Endothelial cell of umbilical vein (primary cell): ENCODE measurements around the gene RHEBL1. TPM values are rescaled to one million over a fixed set of nuclear protein-coding genes. Genes with fewer than 3 reads are reported as not detected.

Experiments
- BruUV-seq: library from RNA; stranded (reverse); fragments of 400-500 nt; replicated peaks from 2 replicates; lab custom pipeline; 2021; lab: Mats Ljungman, UMichigan
- CTCF ChIA-PET: fragments of 300-600, 350-600 bp; sonication (Branson Sonifier 250); formaldehyde crosslinking; loops from one replicate; lab custom pipeline; 2021; ENCODE audit warnings: antibody characterized with exemption, inconsistent platforms; lab: Charles Lee
- POLR2A ChIA-PET: fragments of 300-600, 350-600 bp; sonication (Branson Sonifier 250); formaldehyde crosslinking; loops from one replicate; lab custom pipeline; 2021; ENCODE audit warnings: antibody characterized with exemption, inconsistent platforms; lab: Charles Lee
- DNase-seq: peaks from one replicate; pipeline ENCODE4 v3.0.0-alpha.2; 2011; ENCODE audit warnings: low read depth, low spot score
- FAIRE-seq: peaks from 2 replicates; lab custom pipeline; 2011; peaks lifted over from hg19 to GRCh38; lab: Jason Lieb, UNC
- H2AFZ ChIP-seq: 2 replicates; pipeline ENCODE4 v1.6.0; 2012; ENCODE audit warnings: low read depth, low read length, control low read depth, inconsistent platforms
- H3K27ac ChIP-seq: 2 replicates; pipeline ENCODE4 v1.5.1; 2011; ENCODE audit warnings: low read depth, mild to moderate bottlenecking, control low read depth, low read length, moderate library complexity; ENCODE audit not compliant: insufficient read depth
- H3K27me3 ChIP-seq, 2 experiments: 2 replicates each; pipeline versions ENCODE4 v1.6.0 to v1.6.1; 2011; ENCODE audit warnings: low read length in 2 of 2, mixed read lengths in 1 of 2; ENCODE audit not compliant: control insufficient read depth in 2 of 2, insufficient read depth in 2 of 2
- H3K36me3 ChIP-seq, 2 experiments: 2 replicates in 1 of 2; 3 replicates in 1 of 2; pipeline ENCODE4 v1.5.1; 2011; ENCODE audit warnings: low read length in 2 of 2, mild to moderate bottlenecking in 1 of 2, moderate library complexity in 1 of 2; ENCODE audit not compliant: control insufficient read depth in 2 of 2, insufficient read depth in 2 of 2; ENCODE audit errors: extremely low read depth in 1 of 2
- H3K4me1 ChIP-seq: 3 replicates; pipeline ENCODE4 v1.5.1; 2011; ENCODE audit warnings: mild to moderate bottlenecking, low read length; ENCODE audit not compliant: control insufficient read depth, insufficient read depth; ENCODE audit errors: extremely low read depth
- H3K4me2 ChIP-seq: 2 replicates; pipeline ENCODE4 v1.6.1; 2011; ENCODE audit warnings: low read length, control low read depth, mixed read lengths; ENCODE audit not compliant: insufficient read depth
- H3K4me3 ChIP-seq, 3 experiments: fragments of 200-600 bp in 1 of 3; sonication (generic), shearing (Covaris generic) in 1 of 3; replicated peaks in 1 of 3; 2 replicates each; pipeline ENCODE4 v1.5.1; 2011 to 2016; ENCODE audit warnings: control low read depth in 3 of 3, low read length in 3 of 3, mild to moderate bottlenecking in 2 of 3, inconsistent platforms in 1 of 3, low read depth in 1 of 3, moderate library complexity in 1 of 3; ENCODE audit not compliant: insufficient read depth in 1 of 3
- H3K79me2 ChIP-seq: 2 replicates; pipeline ENCODE4 v1.6.0; 2012; ENCODE audit warnings: low read length, inconsistent platforms; ENCODE audit not compliant: control insufficient read depth, insufficient read depth
- H3K9ac ChIP-seq: replicated peaks from 2 replicates; pipeline ENCODE3; 2011; ENCODE audit warnings: low read length, control low read depth; ENCODE audit not compliant: insufficient read depth; ENCODE audit errors: extremely low read depth
- H3K9me1 ChIP-seq: replicated peaks from 3 replicates; pipeline ENCODE4 v1.6.0; 2011; ENCODE audit warnings: mild to moderate bottlenecking, low read length; ENCODE audit not compliant: control insufficient read depth, insufficient read depth; ENCODE audit errors: extremely low read depth
- H3K9me3 ChIP-seq: replicated peaks from 2 replicates; pipeline ENCODE4 v1.5.1; 2012; ENCODE audit warnings: low read length, inconsistent platforms; ENCODE audit not compliant: control insufficient read depth, insufficient read depth
- H4K20me1 ChIP-seq: replicated peaks from 2 replicates; pipeline ENCODE3; 2011; ENCODE audit warnings: mild to moderate bottlenecking, low read length; ENCODE audit not compliant: control insufficient read depth, insufficient read depth; ENCODE audit errors: extremely low read depth
- CTCF ChIP-seq, 2 donors: IDR thresholded peaks; 1 replicate in 1 of 2; 2 replicates in 1 of 2; pipeline ENCODE4 v1.5.1; 2011; ENCODE audit warnings: low read length in 2 of 2, mild to moderate bottlenecking in 2 of 2, moderate library complexity in 2 of 2, control low read depth in 1 of 2, inconsistent platforms in 1 of 2, low read depth in 1 of 2; ENCODE audit not compliant: insufficient read depth in 1 of 2; ENCODE audit errors: extremely low read depth in 1 of 2
- EZH2 ChIP-seq: IDR thresholded peaks from 2 replicates; pipeline ENCODE4 v1.6.1; 2012; ENCODE audit warnings: borderline replicate concordance, low read depth, mild to moderate bottlenecking, moderate library complexity, low read length, inconsistent platforms; ENCODE audit not compliant: severe bottlenecking
- FOS ChIP-seq: IDR thresholded peaks from 2 replicates; pipeline ENCODE4 v1.6.1; 2011; ENCODE audit warnings: mild to moderate bottlenecking, low read length, moderate library complexity, borderline replicate concordance; ENCODE audit not compliant: insufficient read depth
- GATA2 ChIP-seq: IDR thresholded peaks from 2 replicates; pipeline ENCODE4 v1.7.0; 2011; ENCODE audit warnings: low read depth, mild to moderate bottlenecking, moderate library complexity, mixed read lengths, low read length; ENCODE audit not compliant: insufficient read length, insufficient read depth
- JUN ChIP-seq: IDR thresholded peaks from 2 replicates; pipeline ENCODE4 v1.6.1; 2011; ENCODE audit warnings: borderline replicate concordance, low read depth; ENCODE audit not compliant: insufficient read length, insufficient read depth
- MAX ChIP-seq: IDR thresholded peaks from 2 replicates; pipeline ENCODE4 v1.6.1; 2011; ENCODE audit not compliant: insufficient read depth, insufficient read length
- MYC ChIP-seq: IDR thresholded peaks from one replicate; pipeline ENCODE4 v1.6.1; 2011; ENCODE audit warnings: mild to moderate bottlenecking, low read depth, low read length
- POLR2A ChIP-seq: IDR thresholded peaks from 2 replicates; pipeline ENCODE4 v1.6.1; 2012; ENCODE audit warnings: low read depth, mild to moderate bottlenecking, control low read depth, low read length
- POLR2AphosphoS5 ChIP-seq: IDR thresholded peaks from 2 replicates; pipeline ENCODE4 v1.6.1; 2012; ENCODE audit warnings: low read depth, mild to moderate bottlenecking, control low read depth, low read length, moderate library complexity; ENCODE audit not compliant: insufficient read depth
- dilution Hi-C: fragments of 300-500 bp; cut with MboI; formaldehyde crosslinking; loops from one replicate; pipeline ENCODE4 v1.15.0; 2019; ENCODE audit warnings: low sequenced_read_pairs; ENCODE audit not compliant: extremely low pct_ligation_motif_present
- intact Hi-C: fragments of 100-400 bp; cut with micrococcal nuclease; formaldehyde crosslinking; loops from one replicate; pipeline ENCODE4 v1.10.0; 2022
- polyA plus RNA-seq, 4 experiments: library from polyadenylated mRNA; depleted of rRNA in 3 of 4; stranded (reverse) in 3 of 4; unstranded in 1 of 4; fragments of >200 nt; gene quantifications; 2 replicates each; pipeline versions ENCODE4 v1.2.1 to v1.2.3, GENCODE V29; 2011 to 2012; ENCODE audit warnings: missing spikeins in 1 of 4
- total RNA-seq: library from RNA; stranded (reverse); gene quantifications from 2 replicates; pipeline ENCODE4 v1.2.3, GENCODE V29; 2021

Gene RHEBL1
- total and polyA plus RNA-seq, 2 donors (not counting 3 experiments of a cell fraction or from before 2014, with no cell fraction given) = 2.6 to 2.7 TPM

- CTCF ChIA-PET = interaction anchor here (1.4 kb wide), 1 partner anchor 10 kb away, joined by 9 read pairs; no protein-coding TSS in a partner anchor
- no TSS peak for BruUV-seq
- no peak overlapping the region for H3K4me3 ChIP-seq
- no peaks in the 10 kb centered on the region for H3K9me1 ChIP-seq
- no peaks in the 10 kb centered on the region for H3K9me3 ChIP-seq
- TF ChIP-seq POLR2AphosphoS5 (no peak), EZH2 (no peak), GATA2 (no peak), MAX (no peak), MYC (no peak), JUN (no peak), FOS (no peak), CTCF (IDR thresholded peaks at IDR 0.05; ENCODE audit: extremely low read depth in 1 of 2, insufficient read depth in 1 of 2, low read depth in 1 of 2, low read length in 2 of 2) (no peak), POLR2A (no peak)
- dilution Hi-C loops (no loop called here), intact Hi-C loops (no loop called here)
- peaks cover 40% of the 10 kb centered on the region for H3K4me1 ChIP-seq
- H3K4me2 ChIP-seq = no peak overlapping the region
- H3K79me2 ChIP-seq = peaks cover 80% of the 10 kb centered on the region
- no peak for DNase-seq
- H4K20me1 ChIP-seq = peaks cover 7% of the 10 kb centered on the region
- POLR2A ChIA-PET = no interaction called here
- FAIRE-seq = no peak
- H3K27me3 ChIP-seq = no peaks in the 10 kb centered on the region
- H2AFZ ChIP-seq = no peak overlapping the region
- H3K36me3 ChIP-seq = peaks cover 28 to 59% of the 10 kb centered on the region in 2 experiments
- H3K27ac ChIP-seq = no peak overlapping the region
- no peak overlapping the region for H3K9ac ChIP-seq
Observed at GRCh38 chr12:49054096-49054495, 15.7 kb downstream of the RHEBL1 start.
